Mesenchymal stem cell (in vitro differentiated cells and primary cell): ENCODE measurements around the gene DYNC1I1.

Source experiments
- DNase-seq: peaks from one replicate; pipeline ENCODE4 v3.0.0-alpha.2; 2013
- H2AFZ ChIP-seq: one replicate; pipeline ENCODE4 v1.6.1; 2013; ENCODE audit warnings: low read depth, mild to moderate bottlenecking, control low read depth, inconsistent platforms, low read length, moderate library complexity
- H2AK5ac ChIP-seq: 2 replicates; pipeline ENCODE4 v1.6.1; 2013; ENCODE audit warnings: low read length, moderate library complexity, mild to moderate bottlenecking, inconsistent platforms; ENCODE audit not compliant: severe bottlenecking
- H2BK120ac ChIP-seq: one replicate; pipeline ENCODE4 v1.6.1; 2013; ENCODE audit warnings: low read depth, mild to moderate bottlenecking, inconsistent platforms, low read length, moderate library complexity
- H2BK12ac ChIP-seq, 2 experiments: one replicate each; pipeline ENCODE4 v1.6.1; 2013; ENCODE audit warnings: inconsistent platforms in 2 of 2, low read length in 2 of 2, mild to moderate bottlenecking in 2 of 2, moderate library complexity in 2 of 2, control low read depth in 1 of 2
- H2BK15ac ChIP-seq: one replicate; pipeline ENCODE4 v1.6.1; 2013; ENCODE audit warnings: mild to moderate bottlenecking, low read depth, inconsistent platforms; ENCODE audit not compliant: poor library complexity, severe bottlenecking
- H2BK5ac ChIP-seq: 2 replicates; pipeline ENCODE4 v1.6.1; 2013; ENCODE audit warnings: low read depth, mild to moderate bottlenecking, low read length, control low read depth, inconsistent platforms; ENCODE audit not compliant: poor library complexity, severe bottlenecking
- H3K14ac ChIP-seq, 2 experiments: one replicate each; pipeline ENCODE4 v1.6.1; 2013; ENCODE audit warnings: inconsistent platforms in 2 of 2, low read length in 2 of 2, control low read depth in 1 of 2, mild to moderate bottlenecking in 1 of 2, moderate library complexity in 1 of 2
- H3K18ac ChIP-seq, 2 experiments: one replicate each; pipeline ENCODE4 v1.6.1; 2013; ENCODE audit warnings: inconsistent platforms in 2 of 2, low read length in 2 of 2, control low read depth in 1 of 2, low read depth in 1 of 2, mild to moderate bottlenecking in 1 of 2
- H3K23ac ChIP-seq, 2 experiments: one replicate each; pipeline ENCODE4 v1.6.1; 2013; ENCODE audit warnings: inconsistent platforms in 2 of 2, low read length in 2 of 2, mild to moderate bottlenecking in 2 of 2, moderate library complexity in 2 of 2, control low read depth in 1 of 2
- H3K27ac ChIP-seq: 2 replicates; pipeline ENCODE4 v1.5.1; 2013; ENCODE audit warnings: mild to moderate bottlenecking, moderate library complexity, low read length, control low read depth, inconsistent platforms; ENCODE audit not compliant: poor library complexity, severe bottlenecking
- H3K27me3 ChIP-seq, 2 experiments: 2 replicates each; pipeline versions ENCODE4 v1.6.1 to v1.7.0; 2013; ENCODE audit warnings: low read length in 2 of 2, mild to moderate bottlenecking in 2 of 2, moderate library complexity in 2 of 2, control low read depth in 1 of 2, inconsistent platforms in 1 of 2; ENCODE audit not compliant: control insufficient read depth in 1 of 2, insufficient read depth in 1 of 2
- H3K36me3 ChIP-seq, 2 experiments: 2 replicates each; pipeline versions ENCODE4 v1.6.1 to v1.7.0; 2013; ENCODE audit warnings: low read length in 2 of 2, control low read depth in 1 of 2, inconsistent platforms in 1 of 2, low read depth in 1 of 2, mild to moderate bottlenecking in 1 of 2; ENCODE audit not compliant: insufficient read depth in 2 of 2, control insufficient read depth in 1 of 2
- H3K4ac ChIP-seq, 2 experiments: one replicate each; pipeline ENCODE4 v1.6.1; 2013; ENCODE audit warnings: inconsistent platforms in 2 of 2, low read length in 2 of 2, mild to moderate bottlenecking in 2 of 2, moderate library complexity in 2 of 2, control low read depth in 1 of 2, low read depth in 1 of 2
- H3K4me1 ChIP-seq: 2 replicates; pipeline ENCODE4 v1.6.1; 2013; ENCODE audit warnings: low read depth, low read length, control low read depth; ENCODE audit not compliant: control insufficient read depth, insufficient read depth
- H3K4me2 ChIP-seq: 2 replicates; pipeline ENCODE4 v1.6.1; 2013; ENCODE audit warnings: low read length, mild to moderate bottlenecking, inconsistent platforms; ENCODE audit not compliant: poor library complexity, severe bottlenecking
- H3K4me3 ChIP-seq, 2 experiments: 2 replicates each; pipeline versions ENCODE4 v1.5.1 to v1.7.0; 2013; ENCODE audit warnings: low read length in 2 of 2, mild to moderate bottlenecking in 2 of 2, control low read depth in 1 of 2, low read depth in 1 of 2; ENCODE audit not compliant: insufficient read depth in 1 of 2
- H3K79me1 ChIP-seq: replicated peaks from 2 replicates; pipeline ENCODE4 v1.6.1; 2013; ENCODE audit warnings: mild to moderate bottlenecking, control low read depth, low read length, inconsistent platforms; ENCODE audit not compliant: poor library complexity, severe bottlenecking
- H3K9ac ChIP-seq: 2 replicates; pipeline ENCODE4 v1.7.0; 2013; ENCODE audit warnings: mild to moderate bottlenecking, low read length, moderate library complexity
- H3K9me3 ChIP-seq: 2 replicates; pipeline ENCODE4 v1.7.0; 2013; ENCODE audit warnings: mild to moderate bottlenecking, low read length; ENCODE audit not compliant: control insufficient read depth
- H4K8ac ChIP-seq: one replicate; pipeline ENCODE4 v1.6.1; 2013; ENCODE audit warnings: inconsistent platforms, mild to moderate bottlenecking, low read length, moderate library complexity
- H4K91ac ChIP-seq: one replicate; pipeline ENCODE4 v1.6.1; 2013; ENCODE audit warnings: mild to moderate bottlenecking, low read length, inconsistent platforms
- WGBS: methylation state at CpG from one replicate; pipeline ENCODE4 v1.1.7; 2013; ENCODE audit warnings: mixed read lengths; 5-methylcytosine and 5-hydroxymethylcytosine counted together

The DYNC1I1 gene

DNA sequence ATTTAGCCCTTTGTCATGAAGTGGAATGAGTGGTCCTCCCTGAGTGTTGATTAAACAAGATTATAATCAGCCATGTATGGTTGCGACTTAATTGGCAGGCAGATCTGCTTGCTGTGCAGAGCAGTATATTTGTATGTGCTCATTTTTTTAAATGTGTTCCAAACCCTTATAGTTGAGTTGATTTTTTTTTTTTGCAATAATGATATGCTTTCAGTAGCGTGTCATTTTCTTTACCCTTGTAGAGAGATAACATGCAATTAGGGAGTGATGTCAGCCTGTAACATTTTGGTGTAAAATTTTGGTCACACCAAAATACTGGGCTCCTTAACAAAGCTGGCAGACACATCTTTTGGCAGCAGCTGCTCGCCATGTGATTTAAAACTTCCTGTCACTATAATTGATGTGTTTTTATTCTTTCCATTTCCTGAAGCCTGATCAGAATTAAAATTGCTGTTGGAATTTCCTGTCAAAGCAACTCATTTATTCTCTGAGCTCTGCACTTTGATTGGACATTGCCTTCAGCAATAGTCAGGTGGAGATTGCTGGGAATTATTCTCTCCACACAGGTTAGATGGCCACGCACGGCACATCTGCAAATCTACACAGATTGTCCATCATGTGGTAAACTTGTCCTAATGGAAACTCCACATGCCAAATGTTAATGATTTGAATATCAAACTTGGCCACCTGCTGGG lies 125.3 kb downstream of the DYNC1I1 start:
- H4K91ac ChIP-seq, result no peak overlapping the region
- no peak overlapping the region for H3K18ac ChIP-seq
- no peaks in the 10 kb centered on the region for H3K79me1 ChIP-seq
- no peak overlapping the region for H4K8ac ChIP-seq
- WGBS, result 93% methylated on average over 5 of the region's 5 CpGs
- H3K27me3 ChIP-seq, result peaks cover 0 to 3% of the 10 kb centered on the region in 2 experiments
- H3K9me3 ChIP-seq, result no peaks in the 10 kb centered on the region
- H3K4me1 ChIP-seq, result no peaks in the 10 kb centered on the region
- H2BK120ac ChIP-seq, result no peak overlapping the region
- H3K36me3 ChIP-seq, result no peaks in the 10 kb centered on the region
- no peak overlapping the region for H3K23ac ChIP-seq
- no peak overlapping the region for H3K14ac ChIP-seq
- no peak overlapping the region for H3K9ac ChIP-seq
- no peak overlapping the region for H3K4ac ChIP-seq
- H2AK5ac ChIP-seq, result no peak overlapping the region
- no peak overlapping the region for H2BK15ac ChIP-seq
- H2AFZ ChIP-seq, result no peak overlapping the region
- DNase-seq, result no peak
- H2BK12ac ChIP-seq, result no peak overlapping the region
- no peak overlapping the region for H3K4me2 ChIP-seq
- H3K4me3 ChIP-seq, result no peak overlapping the region
- no peak overlapping the region for H3K27ac ChIP-seq
- no peak overlapping the region for H2BK5ac ChIP-seq

DNA sequence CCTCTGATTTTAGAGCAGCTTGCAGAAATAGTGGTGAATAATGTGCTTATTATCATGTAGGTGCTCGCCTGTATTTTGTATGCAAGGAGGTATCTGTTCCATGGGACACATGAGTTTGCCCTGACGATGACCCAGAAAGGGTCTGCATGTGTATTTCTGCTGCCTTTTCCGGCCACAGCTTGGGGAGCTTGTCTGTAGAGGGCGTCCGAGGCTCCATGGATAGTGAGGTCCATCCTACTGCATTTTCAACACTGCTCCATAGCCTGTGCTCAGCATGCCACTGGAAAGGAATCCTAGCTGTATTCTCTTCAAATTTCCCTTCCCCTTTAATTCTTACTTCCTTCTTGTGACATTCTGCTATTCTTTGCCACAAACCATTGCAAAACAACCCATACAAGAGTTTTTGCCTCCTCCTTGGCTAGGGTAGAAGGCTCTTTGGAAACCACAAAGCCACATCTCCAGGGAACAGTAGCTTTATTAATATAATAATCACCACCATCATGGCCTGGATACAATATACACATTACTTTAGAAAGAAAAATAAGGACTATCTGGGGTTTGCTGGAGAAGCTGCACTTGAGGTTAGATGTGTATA lies 127.7 kb downstream of the DYNC1I1 start:
- Histone ChIP-seq H4K8ac (no peak overlapping the region), H3K9me3 (no peaks in the 10 kb centered on the region), H3K4me1 (no peaks in the 10 kb centered on the region), H3K14ac (no peak overlapping the region), H3K4ac (no peak overlapping the region), H3K18ac (no peak overlapping the region), H3K27me3 (peaks cover 0 to 3% of the 10 kb centered on the region in 2 experiments), H2BK12ac (no peak overlapping the region), H3K9ac (no peak overlapping the region), H2AK5ac (no peak overlapping the region), H3K4me3 (no peak overlapping the region), H3K79me1 (no peaks in the 10 kb centered on the region), H3K27ac (no peak overlapping the region), H2AFZ (peak overlapping the region; percentile 42), H3K36me3 (no peaks in the 10 kb centered on the region), H3K23ac (no peak overlapping the region), H2BK5ac (no peak overlapping the region), H4K91ac (no peak overlapping the region), H2BK15ac (no peak overlapping the region), H3K4me2 (no peak overlapping the region), H2BK120ac (no peak overlapping the region)
- no peak for DNase-seq
- WGBS, result 47% methylated on average over 5 of the region's 5 CpGs

DNA sequence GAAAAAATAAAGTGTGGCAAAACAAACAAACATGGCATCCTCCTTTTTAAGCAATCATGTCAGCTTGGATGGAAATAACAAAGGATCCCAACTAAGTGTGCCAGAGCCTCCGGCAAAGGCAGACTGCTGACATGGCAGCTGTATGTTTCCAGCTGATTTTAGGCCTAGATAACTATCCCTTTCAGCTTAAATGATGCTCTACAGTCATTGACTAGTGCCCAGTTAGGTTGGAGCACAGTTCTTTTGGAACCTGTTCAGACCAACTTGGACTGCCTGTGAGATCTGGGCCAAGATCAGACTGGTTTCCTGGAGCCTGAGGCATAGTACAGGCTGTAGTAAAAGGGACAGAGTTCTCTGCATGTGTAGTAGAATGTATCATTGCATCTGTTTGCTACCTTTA lies 128.7 kb downstream of the DYNC1I1 start:
- Histone ChIP-seq H2BK15ac (no peak overlapping the region), H3K4me3 (no peak overlapping the region), H2AFZ (no peak overlapping the region), H4K91ac (no peak overlapping the region), H3K14ac (no peak overlapping the region), H3K9ac (no peak overlapping the region), H3K4me2 (no peak overlapping the region), H2BK120ac (no peak overlapping the region), H3K27ac (no peak overlapping the region), H3K23ac (no peak overlapping the region), H3K9me3 (no peaks in the 10 kb centered on the region), H3K27me3 (peaks cover 0 to 3% of the 10 kb centered on the region in 2 experiments), H3K79me1 (no peaks in the 10 kb centered on the region), H2AK5ac (no peak overlapping the region), H2BK5ac (no peak overlapping the region), H3K36me3 (no peaks in the 10 kb centered on the region), H3K4ac (no peak overlapping the region), H3K4me1 (no peaks in the 10 kb centered on the region), H2BK12ac (no peak overlapping the region), H3K18ac (no peak overlapping the region), H4K8ac (no peak overlapping the region)
- DNase-seq, result no peak
- WGBS, result 86% methylated on average over 1 of the region's 1 CpG

DNA sequence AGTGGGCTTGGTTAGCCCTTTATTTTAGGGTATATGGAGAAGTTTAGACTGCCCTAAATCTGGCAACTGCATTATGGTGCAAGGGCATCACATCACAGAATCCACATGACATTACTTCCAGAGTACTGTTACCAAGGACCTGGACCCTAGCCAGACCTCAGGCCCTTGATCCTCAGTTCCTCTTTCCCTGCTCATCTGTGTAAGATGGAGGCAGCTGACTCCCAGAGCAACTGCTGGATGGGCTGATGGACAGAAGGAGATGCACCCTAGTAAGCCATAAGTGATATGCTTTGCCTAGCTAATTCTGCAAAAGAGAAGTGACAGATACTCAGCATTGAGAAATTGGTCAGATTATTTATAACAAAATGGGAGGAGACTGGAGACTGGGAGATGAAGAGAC lies 131.7 kb downstream of the DYNC1I1 start:
- Histone ChIP-seq H3K4me3 (no peak overlapping the region), H2BK15ac (no peak overlapping the region), H3K14ac (no peak overlapping the region), H3K9me3 (no peaks in the 10 kb centered on the region), H2BK120ac (no peak overlapping the region), H3K4ac (no peak overlapping the region), H2AFZ (no peak overlapping the region), H3K36me3 (no peaks in the 10 kb centered on the region), H2BK12ac (no peak overlapping the region), H3K23ac (no peak overlapping the region), H4K8ac (no peak overlapping the region), H2BK5ac (no peak overlapping the region), H3K27me3 (peaks cover 0 to 3% of the 10 kb centered on the region in 2 experiments), H3K27ac (no peak overlapping the region), H3K4me2 (no peak overlapping the region), H3K9ac (no peak overlapping the region), H2AK5ac (no peak overlapping the region), H3K18ac (no peak overlapping the region), H3K4me1 (no peaks in the 10 kb centered on the region), H3K79me1 (no peaks in the 10 kb centered on the region), H4K91ac (no peak overlapping the region)
- DNase-seq, result no peak
